EH (cell line): ENCODE results near the gene JAZF1.

Source experiments
- DNase-seq: peaks from one replicate; pipeline ENCODE4 v3.0.0-alpha.2; 2015; ENCODE audit warnings: low read depth

JAZF1 gene

DNA sequence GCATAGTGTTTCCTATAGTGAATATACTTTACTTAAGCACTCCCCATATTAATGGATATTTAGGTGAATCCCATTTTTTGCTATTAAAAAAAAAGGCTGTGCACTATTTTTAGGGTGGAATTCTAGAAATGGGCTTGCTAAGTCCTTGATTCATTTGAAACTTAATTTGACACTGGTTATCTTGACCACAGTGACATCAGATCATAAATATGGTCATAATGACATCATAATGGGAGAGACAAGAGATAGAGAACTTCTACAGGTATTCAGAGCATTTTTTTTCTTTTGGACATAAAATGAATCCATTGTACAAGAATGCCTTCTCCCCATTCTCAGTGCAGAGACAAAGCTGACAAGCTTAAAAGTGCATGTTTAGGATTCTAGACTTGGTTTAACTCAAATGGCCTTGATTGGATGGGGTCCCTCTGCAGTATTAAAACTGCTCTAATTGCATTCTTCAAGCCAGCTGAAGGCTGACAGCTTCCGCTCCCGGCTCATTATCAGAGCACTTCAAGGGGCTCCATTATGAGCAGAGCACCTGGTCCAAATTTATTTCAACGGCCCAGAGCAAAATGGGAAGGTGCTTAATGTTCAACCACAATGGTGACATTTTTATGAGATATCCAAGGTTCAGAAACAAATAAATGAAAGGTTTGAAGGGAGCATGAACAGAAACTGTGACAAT, 104.8 kb downstream of the JAZF1 start:
- peak; percentile 63 for DNase-seq

GRCh38 chr7:28072876-28073514, 107.6 kb downstream of the JAZF1 start:
- no peak for DNase-seq

DNA sequence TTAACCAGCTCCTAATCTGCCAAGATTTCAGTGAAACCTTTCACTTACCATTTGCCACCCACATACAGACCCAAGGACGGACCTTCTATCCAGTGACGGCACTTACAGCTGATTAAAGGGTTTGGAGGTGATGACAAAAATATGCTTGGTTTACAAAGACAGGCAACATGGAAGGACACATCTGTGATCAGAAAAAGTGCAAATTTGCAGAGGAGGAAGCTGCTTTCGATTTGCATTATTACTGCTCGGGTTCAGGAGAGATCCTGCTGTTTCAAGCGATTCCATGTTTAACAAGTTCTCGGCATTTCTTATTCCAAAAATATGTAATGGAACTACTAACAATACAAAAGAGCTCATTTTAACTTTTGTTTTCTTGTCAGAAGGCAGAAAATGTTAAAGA, 109.0 kb downstream of the JAZF1 start:
- no peak for DNase-seq

GRCh38 chr7:28070297-28071055, 110.1 kb downstream of the JAZF1 start:
- peak; percentile 52 for DNase-seq

DNA sequence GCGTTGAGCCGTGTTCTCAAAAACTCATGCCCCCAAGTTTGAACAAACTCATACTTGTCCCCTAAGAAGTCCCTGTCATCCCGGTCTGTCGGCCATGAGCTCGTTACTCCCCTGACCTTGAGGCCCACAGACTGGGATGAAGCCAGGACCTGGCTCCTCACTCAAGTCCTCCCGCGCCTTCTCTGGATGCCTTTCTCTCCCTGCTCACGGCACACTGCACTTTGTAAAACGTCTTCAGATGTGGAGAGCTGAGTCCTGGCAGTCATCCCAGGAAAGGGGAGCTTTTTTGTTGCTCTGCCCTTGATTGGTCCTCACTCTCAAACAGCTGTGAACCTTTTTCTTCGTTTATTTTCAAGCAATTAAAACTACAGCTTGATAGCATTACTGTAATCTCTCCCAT, 110.8 kb downstream of the JAZF1 start:
- DNase-seq: peak; percentile 89

GRCh38 chr7:28069388-28069787, 111.2 kb downstream of the JAZF1 start:
- DNase-seq: no peak

- peak; percentile 70 for DNase-seq
These were observed 111.8 kb downstream of the JAZF1 start for GRCh38 chr7:28068811-28069216.

GRCh38 chr7:28067171-28067570, 113.4 kb downstream of the JAZF1 start:
- peak; percentile 41 for DNase-seq

DNA sequence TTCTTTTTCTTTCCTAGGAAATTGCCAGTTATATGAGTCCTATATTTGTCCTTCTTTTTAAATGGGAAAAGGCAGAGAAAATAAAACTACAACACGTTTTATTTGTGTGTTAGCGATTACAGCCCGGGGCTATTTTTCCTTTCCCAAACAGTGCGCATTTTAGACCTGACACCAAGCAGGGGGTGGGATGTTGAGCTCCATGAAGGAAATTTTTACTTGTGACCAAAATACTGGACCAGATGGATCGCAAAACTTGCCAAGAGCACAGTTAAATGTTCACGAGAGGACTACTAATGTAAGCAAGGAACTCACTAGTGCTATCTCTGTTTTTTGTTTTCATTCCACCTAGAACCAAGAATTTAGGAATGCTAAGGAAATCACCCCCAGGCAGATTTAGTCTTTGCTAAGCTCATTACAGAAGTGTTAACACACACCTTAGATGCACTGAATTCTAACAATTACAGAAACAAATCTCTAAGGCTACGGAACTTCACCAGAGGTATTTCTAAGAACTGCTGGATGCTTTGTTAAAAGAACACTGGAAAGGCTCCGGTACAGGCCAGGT, 114.8 kb downstream of the JAZF1 start:
- DNase-seq: peak; percentile 78

DNA sequence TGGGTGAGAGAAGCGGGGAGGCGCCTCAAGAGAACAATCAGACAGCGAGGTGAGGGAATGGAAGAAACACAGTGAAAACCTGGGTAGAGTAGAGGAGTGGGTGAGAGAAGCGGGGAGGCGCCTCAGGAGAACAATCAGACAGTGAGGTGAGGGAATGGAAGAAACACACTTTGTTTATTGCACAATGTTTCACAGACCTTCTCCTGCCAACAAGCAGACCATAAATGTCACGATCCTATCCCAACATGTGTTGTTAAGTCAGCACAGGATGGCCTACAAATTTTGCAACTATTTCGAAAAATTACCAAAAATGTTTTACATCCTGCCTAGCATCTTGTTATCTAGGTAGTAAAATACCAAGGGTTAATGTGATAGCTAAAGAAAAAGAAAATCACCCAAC, 115.3 kb downstream of the JAZF1 start:
- peak; percentile 69 for DNase-seq

DNA sequence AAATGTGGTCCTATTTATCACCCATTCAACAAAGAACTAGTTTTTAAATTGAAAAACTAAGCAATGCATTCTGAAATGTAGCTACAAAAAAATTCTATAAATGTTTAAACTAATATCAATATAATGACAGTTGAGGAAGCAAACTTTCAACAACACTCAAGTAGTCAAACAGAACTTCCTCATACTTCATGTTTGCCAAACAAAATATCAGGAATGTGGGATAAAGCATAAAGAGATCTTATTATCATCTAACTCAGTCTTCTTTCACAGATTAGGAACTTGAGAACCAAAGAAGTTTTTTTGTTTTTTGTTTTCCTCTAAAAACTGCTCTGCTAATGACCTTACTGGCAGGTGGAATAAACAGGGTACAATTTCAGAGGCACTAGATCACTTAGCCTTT, 116.2 kb downstream of the JAZF1 start:
- peak; percentile 50 for DNase-seq

DNA sequence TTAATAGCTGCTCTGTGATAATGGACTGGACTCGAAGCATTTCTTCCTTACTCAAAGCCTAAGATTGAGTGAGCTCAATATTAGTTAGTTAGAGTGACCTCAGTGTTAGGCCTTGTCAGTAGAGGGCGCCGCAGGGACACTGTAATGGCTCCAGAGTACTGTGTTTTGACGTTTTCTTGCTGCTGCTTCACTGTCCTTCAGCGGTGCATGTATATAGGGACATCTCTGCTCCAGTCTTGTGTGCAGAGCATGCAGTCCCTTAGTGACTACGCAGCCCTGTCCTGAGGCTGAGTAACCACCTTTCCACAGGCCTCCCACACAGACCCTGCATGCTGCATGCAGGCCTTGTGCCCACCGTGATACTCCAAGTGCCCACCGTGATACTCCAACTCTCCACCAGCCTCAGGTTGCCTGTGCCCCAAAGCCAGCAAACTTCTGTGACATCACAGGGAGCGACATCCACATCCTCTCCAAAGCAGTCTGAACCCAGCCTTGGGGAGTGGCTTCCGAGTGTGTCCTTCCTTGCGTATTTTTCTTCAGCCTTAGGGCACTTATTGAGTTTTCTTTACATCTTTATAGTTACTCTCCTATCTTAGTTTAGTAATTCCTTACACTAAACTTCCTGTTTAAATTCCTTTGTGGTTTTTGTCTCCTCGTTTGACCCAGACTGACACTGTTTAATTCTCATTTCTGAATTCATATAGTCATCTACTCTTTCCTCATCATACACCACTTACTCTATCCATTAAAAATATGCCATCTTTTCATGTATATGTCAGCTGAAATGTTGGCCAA, 118.2 kb downstream of the JAZF1 start:
- DNase-seq: peak; percentile 87

DNA sequence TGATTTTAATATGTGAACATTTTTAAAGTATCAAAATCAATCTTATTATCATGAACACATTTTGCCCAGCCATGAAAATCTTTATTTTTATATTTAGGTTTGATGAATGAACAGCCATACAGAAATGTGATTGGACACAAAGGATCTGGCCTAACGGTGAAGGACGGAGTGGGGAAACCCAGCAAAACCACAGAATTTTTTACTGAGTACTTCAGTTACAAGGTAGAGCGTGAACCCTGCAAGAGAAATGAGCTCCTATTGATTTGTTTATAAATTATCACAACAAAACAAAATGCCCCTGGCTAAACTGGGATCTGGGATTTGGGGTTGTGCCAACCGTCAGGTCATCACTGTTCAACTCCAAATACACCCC, 118.8 kb downstream of the JAZF1 start:
- no peak for DNase-seq

DNA sequence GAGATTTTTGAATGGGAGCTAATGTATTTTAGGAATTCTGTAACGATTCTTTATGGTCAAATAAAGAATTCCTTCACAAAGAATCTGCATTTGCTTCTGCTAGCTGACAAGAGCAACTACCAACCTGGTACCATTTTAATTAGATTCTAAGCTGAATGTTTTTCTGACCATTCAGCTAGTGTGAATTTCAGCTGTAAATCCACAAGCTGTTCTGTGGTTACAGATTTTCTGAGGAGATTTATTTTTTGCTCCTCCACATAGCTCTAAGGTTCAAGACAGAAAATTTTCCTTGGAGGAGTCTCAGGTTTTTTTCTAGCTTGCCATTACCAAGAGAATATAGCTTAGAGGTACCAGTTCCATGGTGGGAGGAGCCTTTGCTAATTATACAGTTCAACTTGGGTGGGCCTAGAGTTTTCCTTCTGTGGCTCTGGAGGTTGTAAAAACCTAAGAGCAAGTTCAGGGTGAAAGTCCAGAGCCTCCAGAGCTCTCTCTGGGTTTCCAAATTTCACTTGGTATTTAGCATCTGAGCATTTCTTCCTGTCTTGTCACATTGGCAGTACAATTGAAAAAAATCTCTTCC, 120.1 kb downstream of the JAZF1 start:
- DNase-seq: peak; percentile 57

GRCh38 chr7:28055161-28055544, 125.4 kb downstream of the JAZF1 start:
- DNase-seq: peak; percentile 84

- DNase-seq: no peak
These were observed 125.9 kb downstream of the JAZF1 start for GRCh38 chr7:28054531-28055160.

GRCh38 chr7:28052933-28053332, 127.7 kb downstream of the JAZF1 start:
- peak; percentile 78 for DNase-seq

GRCh38 chr7:28048694-28049093, 131.9 kb downstream of the JAZF1 start:
- no peak for DNase-seq

- DNase-seq: no peak
These were observed 134.6 kb downstream of the JAZF1 start for GRCh38 chr7:28046035-28046434.

DNA sequence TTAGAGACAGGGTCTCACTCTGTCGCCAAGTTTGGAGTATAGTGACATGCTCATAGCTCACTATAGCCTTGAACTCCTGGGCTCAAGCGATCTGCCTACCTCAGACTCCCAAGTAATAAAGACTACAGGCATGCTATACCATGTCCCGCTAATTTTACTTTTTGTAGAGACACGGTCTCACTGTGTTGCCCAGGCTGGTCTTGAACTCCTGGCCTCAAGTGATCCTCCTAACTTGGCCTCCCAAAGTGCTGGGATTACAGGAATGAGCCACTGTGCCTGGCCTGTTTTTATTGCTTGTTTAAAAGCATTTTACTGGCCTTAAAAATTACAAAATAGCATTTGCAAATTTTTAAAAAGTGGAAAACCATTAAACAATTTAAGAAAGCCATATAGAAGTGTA, 135.0 kb downstream of the JAZF1 start:
- DNase-seq: no peak

DNA sequence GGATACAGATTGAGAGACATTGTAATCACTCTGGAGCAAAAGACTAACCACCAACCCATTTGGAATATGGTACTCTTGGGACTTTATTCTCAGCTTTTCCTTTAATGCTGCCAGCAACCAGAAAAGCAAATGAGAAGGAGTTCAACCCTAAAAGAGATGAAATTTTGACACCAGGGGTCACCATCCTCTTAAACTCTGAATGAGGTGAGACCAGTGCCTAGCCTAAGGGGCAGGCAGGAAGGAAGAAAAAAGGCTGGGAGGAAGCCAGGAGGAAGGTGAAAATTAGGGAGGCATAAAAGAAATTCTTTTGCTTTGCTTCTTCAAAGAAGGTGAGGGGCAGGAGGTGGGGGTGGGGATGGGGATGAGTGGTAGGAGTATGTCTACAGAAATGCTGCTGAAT, 135.8 kb downstream of the JAZF1 start:
- no peak for DNase-seq
